ENCODE data around the gene KCNB1. TPM values are rescaled to one million over a fixed set of nuclear protein-coding genes. Genes with fewer than 3 reads are reported as not detected.

Gene KCNB1
- total and polyA plus RNA-seq, 2 donors (not counting 1 experiment from before 2014, with no cell fraction given) = 0.12 TPM; not detected in 1

- 0% methylated on average over 4 of the region's 5 CpGs for WGBS (ENCODE audit: insufficient coverage)
- H3K9ac ChIP-seq (ENCODE audit: low read length) = no peak overlapping the region
- no peaks in the 10 kb centered on the region for H3K4me1 ChIP-seq (ENCODE audit: control insufficient read depth in 2 of 2, insufficient read depth in 2 of 2, low read length in 2 of 2)
- H4K20me1 ChIP-seq (ENCODE audit: control insufficient read depth, insufficient read depth, low read length, poor library complexity, severe bottlenecking) = no peaks in the 10 kb centered on the region
- no peak for DNase-seq
- no peaks in the 10 kb centered on the region for H3K36me3 ChIP-seq (replicated peaks in 1 of 2; ENCODE audit: control extremely low read depth in 1 of 2, control insufficient read depth in 1 of 2, extremely low read depth in 1 of 2, insufficient read depth in 2 of 2, low read length in 1 of 2)
- ChIA-PET POLR2A (no interaction called here), CTCF (no interaction called here)
- H2AFZ ChIP-seq (ENCODE audit: insufficient read depth, low read depth, low read length, poor library complexity, severe bottlenecking) = no peak overlapping the region
- no peak overlapping the region for H3K4me3 Mint-ChIP-seq
- no peaks in the 10 kb centered on the region for H3K4me1 Mint-ChIP-seq
- no peaks in the 10 kb centered on the region for H3K79me2 ChIP-seq (ENCODE audit: control insufficient read depth, insufficient read depth, low read length)
- H3K27me3 Mint-ChIP-seq = peaks cover 46% of the 10 kb centered on the region
- H3K27ac Mint-ChIP-seq = no peak overlapping the region
- H3K27ac ChIP-seq (ENCODE audit: low read length in 2 of 2) = no peak overlapping the region
- H3K9me3 ChIP-seq (ENCODE audit: control extremely low read depth in 1 of 3, control insufficient read depth in 2 of 3, insufficient read depth in 1 of 3, low read length in 2 of 3) = peaks cover 0 to 4% (median 0%) of the 10 kb centered on the region in 3 donors
- intact Hi-C loops (cut with micrococcal nuclease) = no loop called here
- ATAC-seq (ENCODE audit: low read depth) = no peak
- TF ChIP-seq EZH2 (IDR thresholded peaks at IDR 0.05; ENCODE audit: borderline replicate concordance, insufficient read depth, low read depth, low read length, poor library complexity, severe bottlenecking) (no peak), CTCF (IDR thresholded peaks at IDR 0.05) (no peak)
- no peak overlapping the region for H3K4me3 ChIP-seq (ENCODE audit: control extremely low read depth in 1 of 5, extremely low read depth in 1 of 5, insufficient read depth in 1 of 5, low read depth in 2 of 5, low read length in 4 of 5)
- H3K4me2 ChIP-seq (replicated peaks; ENCODE audit: low read depth, low read length, poor library complexity, severe bottlenecking) = no peak overlapping the region
- H3K9me3 Mint-ChIP-seq (ENCODE audit: insufficient read depth) = no peaks in the 10 kb centered on the region
- H3K27me3 ChIP-seq (replicated peaks in 1 of 4; ENCODE audit: control extremely low read depth in 1 of 4, control insufficient read depth in 3 of 4, insufficient read depth in 4 of 4, low read length in 3 of 4) = peaks cover 0 to 18% (median 2%) of the 10 kb centered on the region in 4 experiments
Observed at GRCh38 chr20:49445176-49445575, 37.3 kb downstream of the KCNB1 start.

GRCh38 chr20:49444553-49444990, 37.9 kb downstream of the KCNB1 start:
- no peak overlapping the region for H3K4me3 Mint-ChIP-seq
- Histone ChIP-seq H3K4me1 (ENCODE audit: control insufficient read depth in 2 of 2, insufficient read depth in 2 of 2, low read length in 2 of 2) (no peaks in the 10 kb centered on the region), H3K4me2 (replicated peaks; ENCODE audit: low read depth, low read length, poor library complexity, severe bottlenecking) (no peak overlapping the region), H3K4me3 (ENCODE audit: control extremely low read depth in 1 of 5, extremely low read depth in 1 of 5, insufficient read depth in 1 of 5, low read depth in 2 of 5, low read length in 4 of 5) (no peak overlapping the region), H2AFZ (ENCODE audit: insufficient read depth, low read depth, low read length, poor library complexity, severe bottlenecking) (no peak overlapping the region), H3K9ac (ENCODE audit: low read length) (no peak overlapping the region), H3K79me2 (ENCODE audit: control insufficient read depth, insufficient read depth, low read length) (no peaks in the 10 kb centered on the region), H3K36me3 (replicated peaks in 1 of 2; ENCODE audit: control extremely low read depth in 1 of 2, control insufficient read depth in 1 of 2, extremely low read depth in 1 of 2, insufficient read depth in 2 of 2, low read length in 1 of 2) (no peaks in the 10 kb centered on the region), H3K27me3 (replicated peaks in 1 of 4; ENCODE audit: control extremely low read depth in 1 of 4, control insufficient read depth in 3 of 4, insufficient read depth in 4 of 4, low read length in 3 of 4) (peaks cover 0 to 18% (median 2%) of the 10 kb centered on the region in 4 experiments), H3K9me3 (ENCODE audit: control extremely low read depth in 1 of 3, control insufficient read depth in 2 of 3, insufficient read depth in 1 of 3, low read length in 2 of 3) (peaks cover 0 to 4% (median 0%) of the 10 kb centered on the region in 3 donors), H4K20me1 (ENCODE audit: control insufficient read depth, insufficient read depth, low read length, poor library complexity, severe bottlenecking) (no peaks in the 10 kb centered on the region), H3K27ac (ENCODE audit: low read length in 2 of 2) (no peak overlapping the region)
- TF ChIP-seq EZH2 (IDR thresholded peaks at IDR 0.05; ENCODE audit: borderline replicate concordance, insufficient read depth, low read depth, low read length, poor library complexity, severe bottlenecking) (no peak), CTCF (IDR thresholded peaks at IDR 0.05) (no peak)
- no peaks in the 10 kb centered on the region for H3K4me1 Mint-ChIP-seq
- ChIA-PET CTCF (no interaction called here), POLR2A (no interaction called here)
- no peak overlapping the region for H3K27ac Mint-ChIP-seq
- ATAC-seq (ENCODE audit: low read depth) = no peak
- DNase-seq = no peak
- H3K9me3 Mint-ChIP-seq (ENCODE audit: insufficient read depth) = no peaks in the 10 kb centered on the region
- intact Hi-C loops (cut with micrococcal nuclease) = no loop called here
- WGBS (ENCODE audit: insufficient coverage) = 100% methylated on average over 1 of the region's 1 CpG
- peaks cover 46% of the 10 kb centered on the region for H3K27me3 Mint-ChIP-seq

All from B cell (primary cell).